ENCODE measurements around the gene TSPAN18.

DNA sequence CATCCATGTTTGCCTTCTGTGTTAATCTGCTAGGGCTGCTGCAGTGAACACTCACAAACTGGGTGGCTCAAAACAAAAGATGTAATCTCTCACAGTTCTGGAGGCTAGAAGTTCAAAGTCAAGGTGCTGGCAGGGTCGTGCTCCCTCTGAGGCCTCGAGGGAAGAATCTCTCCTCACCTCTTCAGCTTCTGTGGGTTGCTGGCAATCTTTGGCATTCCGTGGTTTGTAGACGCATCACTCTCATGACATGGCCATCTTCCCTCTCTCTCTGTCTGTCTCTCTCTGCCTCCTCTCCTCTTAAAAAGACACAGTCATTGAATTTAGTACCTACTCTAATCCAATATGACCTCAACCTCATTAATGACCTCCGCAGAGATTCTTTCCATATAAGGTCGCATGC, 78.8 kb downstream of the TSPAN18 start:
- TF ChIP-seq, protein P1, sequence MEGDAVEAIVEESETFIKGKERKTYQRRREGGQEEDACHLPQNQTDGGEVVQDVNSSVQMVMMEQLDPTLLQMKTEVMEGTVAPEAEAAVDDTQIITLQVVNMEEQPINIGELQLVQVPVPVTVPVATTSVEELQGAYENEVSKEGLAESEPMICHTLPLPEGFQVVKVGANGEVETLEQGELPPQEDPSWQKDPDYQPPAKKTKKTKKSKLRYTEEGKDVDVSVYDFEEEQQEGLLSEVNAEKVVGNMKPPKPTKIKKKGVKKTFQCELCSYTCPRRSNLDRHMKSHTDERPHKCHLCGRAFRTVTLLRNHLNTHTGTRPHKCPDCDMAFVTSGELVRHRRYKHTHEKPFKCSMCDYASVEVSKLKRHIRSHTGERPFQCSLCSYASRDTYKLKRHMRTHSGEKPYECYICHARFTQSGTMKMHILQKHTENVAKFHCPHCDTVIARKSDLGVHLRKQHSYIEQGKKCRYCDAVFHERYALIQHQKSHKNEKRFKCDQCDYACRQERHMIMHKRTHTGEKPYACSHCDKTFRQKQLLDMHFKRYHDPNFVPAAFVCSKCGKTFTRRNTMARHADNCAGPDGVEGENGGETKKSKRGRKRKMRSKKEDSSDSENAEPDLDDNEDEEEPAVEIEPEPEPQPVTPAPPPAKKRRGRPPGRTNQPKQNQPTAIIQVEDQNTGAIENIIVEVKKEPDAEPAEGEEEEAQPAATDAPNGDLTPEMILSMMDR (IDR thresholded peaks at IDR 0.05), result no peak
- TF ChIP-seq SIN3A (IDR thresholded peaks at IDR 0.05; ENCODE audit: borderline replicate concordance, insufficient read depth, low read depth, low read length) (no peak), TCF7L2 (IDR thresholded peaks at IDR 0.05; ENCODE audit: low read depth, low read length) (no peak)
- TF ChIP-seq, protein P2, sequence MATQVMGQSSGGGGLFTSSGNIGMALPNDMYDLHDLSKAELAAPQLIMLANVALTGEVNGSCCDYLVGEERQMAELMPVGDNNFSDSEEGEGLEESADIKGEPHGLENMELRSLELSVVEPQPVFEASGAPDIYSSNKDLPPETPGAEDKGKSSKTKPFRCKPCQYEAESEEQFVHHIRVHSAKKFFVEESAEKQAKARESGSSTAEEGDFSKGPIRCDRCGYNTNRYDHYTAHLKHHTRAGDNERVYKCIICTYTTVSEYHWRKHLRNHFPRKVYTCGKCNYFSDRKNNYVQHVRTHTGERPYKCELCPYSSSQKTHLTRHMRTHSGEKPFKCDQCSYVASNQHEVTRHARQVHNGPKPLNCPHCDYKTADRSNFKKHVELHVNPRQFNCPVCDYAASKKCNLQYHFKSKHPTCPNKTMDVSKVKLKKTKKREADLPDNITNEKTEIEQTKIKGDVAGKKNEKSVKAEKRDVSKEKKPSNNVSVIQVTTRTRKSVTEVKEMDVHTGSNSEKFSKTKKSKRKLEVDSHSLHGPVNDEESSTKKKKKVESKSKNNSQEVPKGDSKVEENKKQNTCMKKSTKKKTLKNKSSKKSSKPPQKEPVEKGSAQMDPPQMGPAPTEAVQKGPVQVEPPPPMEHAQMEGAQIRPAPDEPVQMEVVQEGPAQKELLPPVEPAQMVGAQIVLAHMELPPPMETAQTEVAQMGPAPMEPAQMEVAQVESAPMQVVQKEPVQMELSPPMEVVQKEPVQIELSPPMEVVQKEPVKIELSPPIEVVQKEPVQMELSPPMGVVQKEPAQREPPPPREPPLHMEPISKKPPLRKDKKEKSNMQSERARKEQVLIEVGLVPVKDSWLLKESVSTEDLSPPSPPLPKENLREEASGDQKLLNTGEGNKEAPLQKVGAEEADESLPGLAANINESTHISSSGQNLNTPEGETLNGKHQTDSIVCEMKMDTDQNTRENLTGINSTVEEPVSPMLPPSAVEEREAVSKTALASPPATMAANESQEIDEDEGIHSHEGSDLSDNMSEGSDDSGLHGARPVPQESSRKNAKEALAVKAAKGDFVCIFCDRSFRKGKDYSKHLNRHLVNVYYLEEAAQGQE (IDR thresholded peaks at IDR 0.05; ENCODE audit: insufficient read depth in 1 of 2, low read depth in 2 of 2, low read length in 1 of 2), result no peak

Data from Panc1 (cell line).